Neural crest cell (in vitro differentiated cells): Measurements from ENCODE around the gene CFL1. TPM values are rescaled to one million over a fixed set of nuclear protein-coding genes. Genes with fewer than 3 reads are reported as not detected.

Experiments used
- DNase-seq: peaks from one replicate; pipeline ENCODE4 v3.0.0; 2021; ENCODE audit warnings: low read depth, mixed read lengths, low spot score
- H3K27ac Mint-ChIP-seq: one replicate; pipeline ENCODE4 v1.8.0; 2021; ENCODE audit warnings: mild to moderate bottlenecking, mixed read lengths; ENCODE audit not compliant: unreplicated experiment
- H3K27me3 Mint-ChIP-seq: 2 replicates; pipeline ENCODE4 v1.8.0; 2021; ENCODE audit warnings: low read depth, mild to moderate bottlenecking, mixed read lengths
- H3K36me3 Mint-ChIP-seq: 2 replicates; pipeline ENCODE4 v1.8.0; 2021; ENCODE audit warnings: low read depth, mild to moderate bottlenecking, mixed read lengths
- H3K4me1 Mint-ChIP-seq: 2 replicates; pipeline ENCODE4 v1.8.0; 2021; ENCODE audit warnings: mixed read lengths
- H3K4me3 Mint-ChIP-seq: one replicate; pipeline ENCODE4 v1.8.0; 2021; ENCODE audit warnings: mild to moderate bottlenecking, mixed read lengths
- H3K9me3 Mint-ChIP-seq: 2 replicates; pipeline ENCODE4 v1.8.0; 2021; ENCODE audit warnings: mixed read lengths
- total RNA-seq: library from RNA; stranded (reverse); gene quantifications from 2 replicates; pipeline ENCODE4 v1.2.1, GENCODE V29; 2021
- TF ChIP-seq, protein P1 (sequence below): fragments of 200-600 bp; sonication (generic); conservative IDR thresholded peaks from 2 replicates; pipeline ENCODE4 v1.5.0; 2021; ENCODE audit warnings: antibody characterized with exemption, mild to moderate bottlenecking

CFL1 gene
- total RNA-seq, 1 donor from 2014 or later = 1,437 TPM

DNA sequence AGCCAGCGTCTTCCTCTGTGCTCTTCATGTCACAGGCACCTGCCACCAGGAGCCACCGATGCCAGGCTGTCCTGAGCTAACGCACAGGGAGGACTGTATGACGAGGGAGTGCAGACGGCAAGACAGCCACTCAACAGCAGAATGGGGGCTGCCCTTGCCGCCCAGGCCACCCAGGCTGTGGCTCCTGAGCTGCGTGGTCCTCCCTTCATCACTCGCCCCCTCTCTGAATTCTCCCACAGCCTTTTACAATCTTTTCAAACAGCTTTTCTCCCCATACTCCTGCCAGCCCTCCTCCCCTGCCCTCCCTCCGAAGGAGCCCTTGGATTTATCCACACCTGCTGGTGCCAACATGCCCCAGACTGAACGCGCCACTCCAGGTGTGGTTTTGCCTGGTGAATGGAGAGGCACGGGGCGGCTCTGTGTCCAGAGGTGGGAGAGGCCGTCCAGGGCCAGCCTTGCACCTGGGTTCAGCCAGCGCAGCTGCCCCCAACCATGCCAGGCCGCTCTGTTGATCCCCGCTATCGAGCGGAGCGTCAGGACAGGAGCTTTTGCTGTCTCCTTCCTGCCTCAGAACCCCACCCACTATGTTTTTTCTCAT, 49.1 kb downstream of the CFL1 start:
- no peaks in the 10 kb centered on the region for H3K9me3 Mint-ChIP-seq
- no peak for DNase-seq

DNA sequence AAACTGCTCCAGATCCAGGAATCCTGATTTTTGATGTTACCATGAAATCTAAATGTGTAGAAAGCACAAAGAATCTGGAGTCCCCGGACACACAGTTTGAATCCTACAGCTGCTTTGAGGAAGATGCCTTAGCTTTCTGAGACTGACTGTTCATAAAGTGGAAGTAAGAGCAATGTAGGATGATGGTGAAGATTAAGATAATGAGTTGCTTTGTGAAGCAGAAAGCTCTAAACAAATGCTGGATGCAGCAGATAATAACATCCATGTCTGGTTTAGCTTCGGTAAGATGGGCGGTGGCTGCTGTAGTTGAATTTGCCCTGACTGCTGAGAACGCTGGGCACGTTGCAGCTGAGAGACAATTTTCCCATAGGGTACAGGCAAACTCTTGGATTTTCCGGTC, 51.0 kb downstream of the CFL1 start:
- H3K27ac Mint-ChIP-seq = no peak overlapping the region
- TF ChIP-seq, protein P1, sequence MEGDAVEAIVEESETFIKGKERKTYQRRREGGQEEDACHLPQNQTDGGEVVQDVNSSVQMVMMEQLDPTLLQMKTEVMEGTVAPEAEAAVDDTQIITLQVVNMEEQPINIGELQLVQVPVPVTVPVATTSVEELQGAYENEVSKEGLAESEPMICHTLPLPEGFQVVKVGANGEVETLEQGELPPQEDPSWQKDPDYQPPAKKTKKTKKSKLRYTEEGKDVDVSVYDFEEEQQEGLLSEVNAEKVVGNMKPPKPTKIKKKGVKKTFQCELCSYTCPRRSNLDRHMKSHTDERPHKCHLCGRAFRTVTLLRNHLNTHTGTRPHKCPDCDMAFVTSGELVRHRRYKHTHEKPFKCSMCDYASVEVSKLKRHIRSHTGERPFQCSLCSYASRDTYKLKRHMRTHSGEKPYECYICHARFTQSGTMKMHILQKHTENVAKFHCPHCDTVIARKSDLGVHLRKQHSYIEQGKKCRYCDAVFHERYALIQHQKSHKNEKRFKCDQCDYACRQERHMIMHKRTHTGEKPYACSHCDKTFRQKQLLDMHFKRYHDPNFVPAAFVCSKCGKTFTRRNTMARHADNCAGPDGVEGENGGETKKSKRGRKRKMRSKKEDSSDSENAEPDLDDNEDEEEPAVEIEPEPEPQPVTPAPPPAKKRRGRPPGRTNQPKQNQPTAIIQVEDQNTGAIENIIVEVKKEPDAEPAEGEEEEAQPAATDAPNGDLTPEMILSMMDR = no peak

More for the DNA sequence above, 49.1 kb downstream of the CFL1 start:
- no peaks in the 10 kb centered on the region for H3K36me3 Mint-ChIP-seq
- TF ChIP-seq, protein P1 = no peak
- no peak overlapping the region for H3K27ac Mint-ChIP-seq
- H3K27me3 Mint-ChIP-seq = peaks cover 25% of the 10 kb centered on the region
- no peak overlapping the region for H3K4me3 Mint-ChIP-seq
- no peaks in the 10 kb centered on the region for H3K4me1 Mint-ChIP-seq

More for the DNA sequence above, 51.0 kb downstream of the CFL1 start:
- H3K27me3 Mint-ChIP-seq = peaks cover 31% of the 10 kb centered on the region
- H3K9me3 Mint-ChIP-seq = no peaks in the 10 kb centered on the region
- no peak for DNase-seq
- no peaks in the 10 kb centered on the region for H3K4me1 Mint-ChIP-seq
- no peak overlapping the region for H3K4me3 Mint-ChIP-seq
- H3K36me3 Mint-ChIP-seq = no peaks in the 10 kb centered on the region

Other genes starting within 250 kb of the CFL1 start
- gene MAP3K11, start 244.0 kb downstream of the CFL1 start, total RNA-seq = 88.3 and 94.0 TPM in 2 replicates
- gene PCNX3, start 242.4 kb downstream of the CFL1 start, total RNA-seq = 58.2 and 58.9 TPM in 2 replicates
- gene SIPA1, start 220.1 kb downstream of the CFL1 start, total RNA-seq = 17.5 and 23.6 TPM in 2 replicates
- gene RELA, start 195.3 kb downstream of the CFL1 start, total RNA-seq = 49.0 and 53.7 TPM in 2 replicates
- gene KAT5, start 145.9 kb downstream of the CFL1 start, total RNA-seq = 70.5 and 74.9 TPM in 2 replicates
- gene RNASEH2C, start 137.4 kb downstream of the CFL1 start, total RNA-seq = 69.4 and 72.1 TPM in 2 replicates
- gene AP5B1, start 77.2 kb downstream of the CFL1 start, total RNA-seq = 10.7 and 10.8 TPM in 2 replicates
- gene OVOL1, start 71.1 kb downstream of the CFL1 start, total RNA-seq = not detected in 2 replicates
- 1.9 and 2.4 TPM in 2 replicates for gene SNX32, start 24.2 kb downstream of the CFL1 start, total RNA-seq
- gene MUS81, start 2.3 kb upstream of the CFL1 start, total RNA-seq = 63.8 and 73.5 TPM in 2 replicates
- gene EFEMP2, start 14.6 kb upstream of the CFL1 start, total RNA-seq = 36.0 and 38.0 TPM in 2 replicates
- gene CTSW, start 21.7 kb upstream of the CFL1 start, total RNA-seq = not detected in 2 replicates
- 88.1 and 90.0 TPM in 2 replicates for gene FIBP, start 30.3 kb upstream of the CFL1 start, total RNA-seq
- 29.3 and 29.4 TPM in 2 replicates for gene CCDC85B, start 32.5 kb upstream of the CFL1 start, total RNA-seq
- gene FOSL1, start 42.2 kb upstream of the CFL1 start, total RNA-seq = 4.2 and 4.7 TPM in 2 replicates
- 25.7 and 27.2 TPM in 2 replicates for gene C11orf68, start 60.9 kb upstream of the CFL1 start, total RNA-seq
- 101 and 110 TPM in 2 replicates for gene DRAP1, start 61.2 kb upstream of the CFL1 start, total RNA-seq
- gene TSGA10IP, start 87.3 kb upstream of the CFL1 start, total RNA-seq = 1.8 and 2.7 TPM in 2 replicates
- 64.7 and 66.4 TPM in 2 replicates for gene SART1, start 103.6 kb upstream of the CFL1 start, total RNA-seq
- gene EIF1AD, start 144.0 kb upstream of the CFL1 start, total RNA-seq = 58.0 and 61.0 TPM in 2 replicates
- gene BANF1, start 144.3 kb upstream of the CFL1 start, total RNA-seq = 348 and 358 TPM in 2 replicates
- not detected in 2 replicates for gene CST6, start 153.8 kb upstream of the CFL1 start, total RNA-seq
- not detected in 2 replicates for gene CATSPER1, start 168.3 kb upstream of the CFL1 start, total RNA-seq
- gene GAL3ST3, start 191.0 kb upstream of the CFL1 start, total RNA-seq = 8.7 and 9.7 TPM in 2 replicates
- 261 and 262 TPM in 2 replicates for gene SF3B2, start 194.2 kb upstream of the CFL1 start, total RNA-seq
- gene PACS1, start 212.1 kb upstream of the CFL1 start, total RNA-seq = 47.9 and 54.3 TPM in 2 replicates